ENCODE data around the gene BCAR3.
"Not testable (repeated sequence)": the region's sequence is repeated elsewhere in the genome, so short reads cannot be mapped to it uniquely, and the experiment has no call there.

BCAR3 gene

GRCh38 chr1:93669369-93669768, 12.3 kb downstream of the BCAR3 start:
- no peak for DNase-seq (ENCODE audit: low spot score)

- no peak for DNase-seq (ENCODE audit: low spot score)
Measured at GRCh38 chr1:93668951-93669350, 12.7 kb downstream of the BCAR3 start.

- DNase-seq (ENCODE audit: low spot score) = no peak
Measured at GRCh38 chr1:93668121-93668520, 13.5 kb downstream of the BCAR3 start.

- no peak for DNase-seq (ENCODE audit: low spot score)
Measured at GRCh38 chr1:93667642-93668041, 14.0 kb downstream of the BCAR3 start.

- DNase-seq (ENCODE audit: low spot score) = no peak
Measured at GRCh38 chr1:93666613-93667384, 14.8 kb downstream of the BCAR3 start.

GRCh38 chr1:93665015-93665414, 16.6 kb downstream of the BCAR3 start:
- peak; percentile 2 for DNase-seq (ENCODE audit: low spot score)

- no peak for DNase-seq (ENCODE audit: low spot score)
Measured at GRCh38 chr1:93663208-93663614, 18.4 kb downstream of the BCAR3 start.

GRCh38 chr1:93662481-93663207, 19.0 kb downstream of the BCAR3 start:
- DNase-seq (ENCODE audit: low spot score) = peak; percentile 2

- peak; percentile 76 for DNase-seq (ENCODE audit: low spot score)
Measured at GRCh38 chr1:93661829-93662474, 19.7 kb downstream of the BCAR3 start.

GRCh38 chr1:93661341-93661740, 20.3 kb downstream of the BCAR3 start:
- DNase-seq (ENCODE audit: low spot score) = not testable (repeated sequence)

- peak; percentile 37 for DNase-seq (ENCODE audit: low spot score)
Measured at GRCh38 chr1:93659822-93660503, 21.7 kb downstream of the BCAR3 start.

- no peak for DNase-seq (ENCODE audit: low spot score)
Measured at GRCh38 chr1:93658188-93658587, 23.4 kb downstream of the BCAR3 start.

- no peak for DNase-seq (ENCODE audit: low spot score)
Measured at GRCh38 chr1:93656491-93656890, 25.1 kb downstream of the BCAR3 start.

GRCh38 chr1:93653656-93654055, 28.0 kb downstream of the BCAR3 start:
- no peak for DNase-seq (ENCODE audit: low spot score)

GRCh38 chr1:93652323-93652949, 29.2 kb downstream of the BCAR3 start:
- no peak for DNase-seq (ENCODE audit: low spot score)

- DNase-seq (ENCODE audit: low spot score) = peak; percentile 53
Measured at GRCh38 chr1:93651695-93652094, 29.9 kb downstream of the BCAR3 start.

GRCh38 chr1:93650159-93650558, 31.5 kb downstream of the BCAR3 start:
- DNase-seq (ENCODE audit: low spot score) = not testable (repeated sequence)

GRCh38 chr1:93649231-93649630, 32.4 kb downstream of the BCAR3 start:
- no peak for DNase-seq (ENCODE audit: low spot score)

- no peak for DNase-seq (ENCODE audit: low spot score)
Measured at GRCh38 chr1:93648656-93649055, 33.0 kb downstream of the BCAR3 start.

- DNase-seq (ENCODE audit: low spot score) = no peak
Measured at GRCh38 chr1:93641527-93641926, 40.1 kb downstream of the BCAR3 start.

GRCh38 chr1:93640656-93641440, 40.8 kb downstream of the BCAR3 start:
- DNase-seq (ENCODE audit: low spot score) = no peak

All from AG20443 (cell line).